Activated naive CD4-positive, alpha-beta T cell treated with anti-CD3 and anti-CD28 coated beads, Interleukin-2, amount 50 U/mL, for 16 hours (primary cell): Measurements from ENCODE around the gene SLC39A13.

Source experiments
- DNase-seq: peaks from one replicate; pipeline ENCODE4 v3.0.0-alpha.2; 2020

Gene SLC39A13

DNA sequence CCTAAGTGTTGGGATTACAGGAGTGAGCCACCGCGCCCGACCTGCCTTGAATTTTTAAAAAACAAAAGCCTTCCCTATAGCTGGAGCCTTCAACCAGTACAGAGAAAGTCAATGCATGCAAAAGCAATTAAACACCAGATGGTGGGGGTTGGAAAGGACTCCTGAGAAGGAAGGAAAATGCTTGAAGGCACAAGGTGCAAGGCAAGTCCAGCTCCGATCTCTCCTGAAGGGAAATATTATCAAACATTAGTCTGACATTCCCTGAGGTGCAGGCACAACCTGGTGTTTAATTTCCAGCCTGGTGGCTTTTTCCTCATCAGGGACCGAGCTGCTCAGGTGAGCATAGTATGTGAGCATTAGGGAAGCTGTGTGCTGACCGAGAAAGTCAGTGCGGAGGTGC, 53.5 kb downstream of the SLC39A13 start:
- no peak for DNase-seq

DNA sequence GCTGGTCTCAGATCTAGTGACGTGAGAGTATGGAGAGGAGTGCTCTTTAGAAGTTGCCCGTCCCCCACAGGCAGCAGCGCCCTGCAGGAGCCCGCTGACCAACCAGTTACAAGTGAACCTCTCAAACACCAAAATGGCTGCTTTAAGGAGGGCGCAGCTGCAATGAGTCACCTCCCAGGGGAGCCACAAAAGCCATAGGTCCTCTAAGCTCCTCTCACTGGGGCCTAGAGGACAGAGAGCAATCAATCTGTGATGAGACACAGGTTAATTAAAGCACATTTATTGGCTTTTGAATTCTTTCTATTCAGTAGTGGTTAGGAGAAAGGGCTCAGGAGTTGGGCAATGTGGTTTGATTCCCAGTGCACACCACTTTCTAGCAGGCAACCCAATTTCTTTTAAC, 56.1 kb downstream of the SLC39A13 start:
- no peak for DNase-seq
